ENCODE results near the gene PDCD5.
"Not testable (repeated sequence)": the region's sequence is repeated elsewhere in the genome, so short reads cannot be mapped to it uniquely, and the experiment has no call there.

Gene PDCD5

GRCh38 chr19:32555786-32556185 lies 25.2 kb upstream of the PDCD5 start:
- no peaks in the 10 kb centered on the region; the same call in 1 of the 2 replicates for H3K4me1 ChIP-seq (ENCODE audit: control insufficient read depth, insufficient read depth, low read length)
- H3K27ac ChIP-seq (ENCODE audit: low read depth, low read length) = no peak overlapping the region
- H3K9ac ChIP-seq (ENCODE audit: low read length) = no peak overlapping the region
- no peaks in the 10 kb centered on the region for H3K27me3 ChIP-seq (ENCODE audit: control insufficient read depth, insufficient read depth, low read length)
- no peaks in the 10 kb centered on the region for H3K36me3 ChIP-seq (ENCODE audit: control insufficient read depth, insufficient read depth, low read length)
- no peaks in the 10 kb centered on the region for H3K9me3 ChIP-seq (ENCODE audit: control insufficient read depth, insufficient read depth, low read depth, low read length)
- no peak overlapping the region for H3K4me3 ChIP-seq (ENCODE audit: low read depth, low read length)

GRCh38 chr19:32558607-32559228 lies 22.3 kb upstream of the PDCD5 start:
- Histone ChIP-seq H3K9ac (ENCODE audit: low read length) (no peak overlapping the region), H3K9me3 (ENCODE audit: control insufficient read depth, insufficient read depth, low read depth, low read length) (no peaks in the 10 kb centered on the region), H3K27ac (ENCODE audit: low read depth, low read length) (no peak overlapping the region), H3K4me1 (ENCODE audit: control insufficient read depth, insufficient read depth, low read length) (no peaks in the 10 kb centered on the region; the same call in 1 of the 2 replicates), H3K4me3 (ENCODE audit: low read depth, low read length) (no peak overlapping the region), H3K27me3 (ENCODE audit: control insufficient read depth, insufficient read depth, low read length) (no peaks in the 10 kb centered on the region), H3K36me3 (ENCODE audit: control insufficient read depth, insufficient read depth, low read length) (no peaks in the 10 kb centered on the region)

- Histone ChIP-seq H3K9me3 (ENCODE audit: control insufficient read depth, insufficient read depth, low read depth, low read length) (no peaks in the 10 kb centered on the region), H3K36me3 (ENCODE audit: control insufficient read depth, insufficient read depth, low read length) (no peaks in the 10 kb centered on the region), H3K4me3 (ENCODE audit: low read depth, low read length) (no peak overlapping the region), H3K9ac (ENCODE audit: low read length) (no peak overlapping the region), H3K27me3 (ENCODE audit: control insufficient read depth, insufficient read depth, low read length) (no peaks in the 10 kb centered on the region), H3K27ac (ENCODE audit: low read depth, low read length) (no peak overlapping the region), H3K4me1 (ENCODE audit: control insufficient read depth, insufficient read depth, low read length) (no peaks in the 10 kb centered on the region; the same call in 1 of the 2 replicates)
These were observed 17.2 kb upstream of the PDCD5 start for GRCh38 chr19:32563761-32564160.

- no peak overlapping the region for H3K9ac ChIP-seq (ENCODE audit: low read length)
These were observed 14.7 kb upstream of the PDCD5 start for GRCh38 chr19:32566246-32566830.

GRCh38 chr19:32567486-32567885 lies 13.5 kb upstream of the PDCD5 start:
- Histone ChIP-seq H3K4me3 (ENCODE audit: low read depth, low read length) (no peak overlapping the region), H3K27me3 (ENCODE audit: control insufficient read depth, insufficient read depth, low read length) (no peaks in the 10 kb centered on the region), H3K36me3 (ENCODE audit: control insufficient read depth, insufficient read depth, low read length) (no peaks in the 10 kb centered on the region)

More at GRCh38 chr19:32566246-32566830, 14.7 kb upstream of the PDCD5 start:
- Histone ChIP-seq H3K4me3 (ENCODE audit: low read depth, low read length) (no peak overlapping the region), H3K9me3 (ENCODE audit: control insufficient read depth, insufficient read depth, low read depth, low read length) (no peaks in the 10 kb centered on the region), H3K27ac (ENCODE audit: low read depth, low read length) (no peak overlapping the region), H3K27me3 (ENCODE audit: control insufficient read depth, insufficient read depth, low read length) (no peaks in the 10 kb centered on the region), H3K36me3 (ENCODE audit: control insufficient read depth, insufficient read depth, low read length) (no peaks in the 10 kb centered on the region), H3K4me1 (ENCODE audit: control insufficient read depth, insufficient read depth, low read length) (no peaks in the 10 kb centered on the region)

GRCh38 chr19:32570081-32570785 lies 10.8 kb upstream of the PDCD5 start:
- Histone ChIP-seq H3K36me3 (ENCODE audit: control insufficient read depth, insufficient read depth, low read length) (no peaks in the 10 kb centered on the region), H3K9me3 (ENCODE audit: control insufficient read depth, insufficient read depth, low read depth, low read length) (no peaks in the 10 kb centered on the region), H3K4me1 (ENCODE audit: control insufficient read depth, insufficient read depth, low read length) (no peaks in the 10 kb centered on the region), H3K27ac (ENCODE audit: low read depth, low read length) (no peak overlapping the region), H3K27me3 (ENCODE audit: control insufficient read depth, insufficient read depth, low read length) (no peaks in the 10 kb centered on the region), H3K4me3 (ENCODE audit: low read depth, low read length) (no peak overlapping the region), H3K9ac (ENCODE audit: low read length) (no peak overlapping the region)

More at GRCh38 chr19:32567486-32567885, 13.5 kb upstream of the PDCD5 start:
- H3K9ac ChIP-seq (ENCODE audit: low read length) = no peak overlapping the region
- H3K27ac ChIP-seq (ENCODE audit: low read depth, low read length) = no peak overlapping the region
- no peaks in the 10 kb centered on the region for H3K9me3 ChIP-seq (ENCODE audit: control insufficient read depth, insufficient read depth, low read depth, low read length)
- no peaks in the 10 kb centered on the region for H3K4me1 ChIP-seq (ENCODE audit: control insufficient read depth, insufficient read depth, low read length)

GRCh38 chr19:32571471-32572075 lies 9.4 kb upstream of the PDCD5 start:
- H3K9me3 ChIP-seq (ENCODE audit: control insufficient read depth, insufficient read depth, low read depth, low read length); H3K36me3 ChIP-seq (ENCODE audit: control insufficient read depth, insufficient read depth, low read length); H3K27ac ChIP-seq (ENCODE audit: low read depth, low read length); H3K4me3 ChIP-seq (ENCODE audit: low read depth, low read length); H3K27me3 ChIP-seq (ENCODE audit: control insufficient read depth, insufficient read depth, low read length); H3K9ac ChIP-seq (ENCODE audit: low read length); H3K4me1 ChIP-seq (ENCODE audit: control insufficient read depth, insufficient read depth, low read length): not testable (repeated sequence)

GRCh38 chr19:32572700-32573491 lies 8.1 kb upstream of the PDCD5 start:
- H3K36me3 ChIP-seq (ENCODE audit: control insufficient read depth, insufficient read depth, low read length); H3K27me3 ChIP-seq (ENCODE audit: control insufficient read depth, insufficient read depth, low read length); H3K9me3 ChIP-seq (ENCODE audit: control insufficient read depth, insufficient read depth, low read depth, low read length); H3K9ac ChIP-seq (ENCODE audit: low read length); H3K4me3 ChIP-seq (ENCODE audit: low read depth, low read length); H3K4me1 ChIP-seq (ENCODE audit: control insufficient read depth, insufficient read depth, low read length); H3K27ac ChIP-seq (ENCODE audit: low read depth, low read length): not testable (repeated sequence)

- no peaks in the 10 kb centered on the region for H3K9me3 ChIP-seq (ENCODE audit: control insufficient read depth, insufficient read depth, low read depth, low read length)
- H3K27me3 ChIP-seq (ENCODE audit: control insufficient read depth, insufficient read depth, low read length) = no peaks in the 10 kb centered on the region; the same call in 1 of the 2 replicates
- H3K9ac ChIP-seq (ENCODE audit: low read length) = no peak overlapping the region
- H3K36me3 ChIP-seq (ENCODE audit: control insufficient read depth, insufficient read depth, low read length) = no peaks in the 10 kb centered on the region
- no peak overlapping the region for H3K27ac ChIP-seq (ENCODE audit: low read depth, low read length)
- no peak overlapping the region for H3K4me3 ChIP-seq (ENCODE audit: low read depth, low read length)
- no peaks in the 10 kb centered on the region for H3K4me1 ChIP-seq (ENCODE audit: control insufficient read depth, insufficient read depth, low read length)
These were observed 7.5 kb upstream of the PDCD5 start for GRCh38 chr19:32573492-32573794.

- no peaks in the 10 kb centered on the region for H3K9me3 ChIP-seq (ENCODE audit: control insufficient read depth, insufficient read depth, low read depth, low read length)
- H3K9ac ChIP-seq (ENCODE audit: low read length) = no peak overlapping the region
- H3K27ac ChIP-seq (ENCODE audit: low read depth, low read length) = no peak overlapping the region
- H3K4me1 ChIP-seq (ENCODE audit: control insufficient read depth, insufficient read depth, low read length) = no peaks in the 10 kb centered on the region
- H3K36me3 ChIP-seq (ENCODE audit: control insufficient read depth, insufficient read depth, low read length) = no peaks in the 10 kb centered on the region
- peaks cover 11% of the 10 kb centered on the region for H3K27me3 ChIP-seq (ENCODE audit: control insufficient read depth, insufficient read depth, low read length)
- no peak overlapping the region for H3K4me3 ChIP-seq (ENCODE audit: low read depth, low read length)
These were observed 4.2 kb upstream of the PDCD5 start for GRCh38 chr19:32576790-32577189.

Measured in HUES6 (cell line).